GM20000 (cell line): Measurements from ENCODE around the gene PROSER3.

Source experiments
- DNase-seq: peaks from one replicate; pipeline ENCODE4 v3.0.0; 2012; ENCODE audit warnings: low spot score
- TF ChIP-seq, protein P1 (sequence below): IDR thresholded peaks from 2 replicates; pipeline ENCODE4 v1.5.1; 2012; ENCODE audit warnings: mild to moderate bottlenecking, control low read depth; ENCODE audit errors: extremely low read depth, missing control alignments

Gene PROSER3

DNA sequence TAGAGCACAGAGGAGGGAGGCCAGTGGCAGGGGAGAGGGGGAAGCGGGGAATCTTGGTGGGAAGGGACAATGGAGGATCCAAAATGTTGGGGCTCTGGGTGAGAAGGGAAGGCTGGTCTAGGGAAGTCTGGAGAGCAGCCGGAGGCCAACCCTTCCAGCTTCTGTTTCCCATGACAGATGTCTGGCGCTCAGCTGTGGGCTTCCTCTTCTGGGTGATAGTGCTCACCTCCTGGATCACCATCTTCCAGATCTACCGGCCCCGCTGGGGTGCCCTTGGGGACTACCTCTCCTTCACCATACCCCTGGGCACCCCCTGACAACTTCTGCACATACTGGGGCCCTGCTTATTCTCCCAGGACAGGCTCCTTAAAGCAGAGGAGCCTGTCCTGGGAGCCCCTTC, 11.4 kb upstream of the PROSER3 start:
- DNase-seq, result no peak
- TF ChIP-seq, protein P1, sequence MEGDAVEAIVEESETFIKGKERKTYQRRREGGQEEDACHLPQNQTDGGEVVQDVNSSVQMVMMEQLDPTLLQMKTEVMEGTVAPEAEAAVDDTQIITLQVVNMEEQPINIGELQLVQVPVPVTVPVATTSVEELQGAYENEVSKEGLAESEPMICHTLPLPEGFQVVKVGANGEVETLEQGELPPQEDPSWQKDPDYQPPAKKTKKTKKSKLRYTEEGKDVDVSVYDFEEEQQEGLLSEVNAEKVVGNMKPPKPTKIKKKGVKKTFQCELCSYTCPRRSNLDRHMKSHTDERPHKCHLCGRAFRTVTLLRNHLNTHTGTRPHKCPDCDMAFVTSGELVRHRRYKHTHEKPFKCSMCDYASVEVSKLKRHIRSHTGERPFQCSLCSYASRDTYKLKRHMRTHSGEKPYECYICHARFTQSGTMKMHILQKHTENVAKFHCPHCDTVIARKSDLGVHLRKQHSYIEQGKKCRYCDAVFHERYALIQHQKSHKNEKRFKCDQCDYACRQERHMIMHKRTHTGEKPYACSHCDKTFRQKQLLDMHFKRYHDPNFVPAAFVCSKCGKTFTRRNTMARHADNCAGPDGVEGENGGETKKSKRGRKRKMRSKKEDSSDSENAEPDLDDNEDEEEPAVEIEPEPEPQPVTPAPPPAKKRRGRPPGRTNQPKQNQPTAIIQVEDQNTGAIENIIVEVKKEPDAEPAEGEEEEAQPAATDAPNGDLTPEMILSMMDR, result no peak

DNA sequence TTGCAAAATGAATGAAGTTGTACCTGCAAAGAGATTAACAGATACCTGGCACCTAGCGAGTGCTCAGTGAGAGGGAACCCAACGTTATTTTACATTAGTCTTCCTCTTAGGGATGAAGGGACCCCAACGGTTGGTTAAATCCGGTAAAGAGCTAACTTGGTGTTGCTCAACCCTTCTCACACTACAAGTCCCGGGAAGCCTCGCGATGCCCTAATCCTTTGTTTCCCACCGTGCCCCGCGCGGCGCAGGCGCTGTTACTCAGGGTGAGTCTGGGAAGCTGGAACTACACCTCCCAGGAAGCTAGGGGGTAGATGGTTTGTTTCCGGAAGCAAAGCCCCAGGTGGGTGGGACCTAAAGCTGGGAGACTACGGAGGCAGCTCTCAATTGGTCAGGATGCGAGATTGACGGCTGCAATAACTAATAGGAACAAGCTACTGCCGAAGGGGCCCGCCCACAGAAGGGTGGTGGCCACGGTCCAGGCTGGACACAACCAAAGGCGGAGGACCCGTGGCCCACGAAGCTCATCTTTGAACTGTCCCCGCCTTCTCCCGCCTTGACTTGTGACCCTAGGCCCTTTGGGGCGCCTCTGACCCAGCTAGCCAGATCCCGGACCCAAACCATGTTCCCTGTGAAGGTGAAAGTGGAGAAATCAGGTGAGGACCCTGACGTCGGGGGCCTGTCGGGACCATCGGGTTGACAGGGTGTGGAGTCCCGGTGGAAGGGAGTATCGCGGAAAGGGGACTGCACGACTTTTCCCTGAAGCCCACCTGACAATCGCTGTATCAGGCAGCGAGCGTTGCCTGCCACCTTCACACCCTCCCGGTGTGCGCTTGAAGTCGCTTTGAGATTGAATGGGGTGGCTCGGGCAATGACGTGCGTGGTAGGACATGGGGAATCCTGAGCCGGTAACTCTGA, 9.6 kb upstream of the PROSER3 start, which contains the start of gene LIN37:
Gene LIN37 (plus strand): TSS at position 471 of the 915 bp plus-strand sequence. CDS start 149 bp downstream, at position 620.
- TF ChIP-seq, protein P1, result no peak
- peak; percentile 94 for DNase-seq

- no peak for DNase-seq
- TF ChIP-seq, protein P1, result no peak
Observed at GRCh38 chr19:35750167-35750566, 7.8 kb upstream of the PROSER3 start.

GRCh38 chr19:35751839-35752745, 5.9 kb upstream of the PROSER3 start:
- no peak for DNase-seq
- TF ChIP-seq, protein P1, result no peak

GRCh38 chr19:35752746-35753350, 5.1 kb upstream of the PROSER3 start:
- no peak for DNase-seq
- TF ChIP-seq, protein P1, result no peak

- no peak for DNase-seq
- TF ChIP-seq, protein P1, result no peak
Observed at GRCh38 chr19:35753634-35754369, 4.2 kb upstream of the PROSER3 start.
